ENCODE measurements around the gene CCL17. TPM values are rescaled to one million over a fixed set of nuclear protein-coding genes. Genes with fewer than 3 reads are reported as not detected.

CCL17 gene
- total and polyA plus RNA-seq, 9 of the 15 experiments (the other 6 are each of a cell fraction or from before 2014, with no cell fraction given) = not detected

GRCh38 chr16:57432989-57433388, 28.4 kb downstream of the CCL17 start:
- no peaks in the 10 kb centered on the region for H4K20me1 ChIP-seq (replicated peaks; ENCODE audit: control insufficient read depth, insufficient read depth, low read length)
- POLR2A ChIA-PET = interaction anchor here (0.7 to 2.5 kb wide), 3 partner anchors 9 to 571 kb away, joined by 3 to 8 read pairs (median 8); no protein-coding TSS in a partner anchor
- ATAC-seq (no peak), FAIRE-seq (no peak), DNase-seq (ENCODE audit: extremely low read depth in 1 of 4, low spot score in 3 of 4) (no peak)
- peaks cover 93% of the 10 kb centered on the region for H3K36me3 ChIP-seq (ENCODE audit: control insufficient read depth, insufficient read depth, low read length)
- H3K9me3 ChIP-seq (replicated peaks; ENCODE audit: control insufficient read depth, insufficient read depth, low read depth, low read length) = no peaks in the 10 kb centered on the region
- intact Hi-C loops (cut with micrococcal nuclease) (no loop called here), in situ Hi-C loops (cut with MboI) (no loop called here)
- H3K79me2 ChIP-seq (ENCODE audit: control insufficient read depth, insufficient read depth, low read length) = no peaks in the 10 kb centered on the region
- no peaks in the 10 kb centered on the region for H3K9me1 ChIP-seq (ENCODE audit: control insufficient read depth, insufficient read depth, low read length)
- CTCF ChIA-PET (ENCODE audit: low intra/inter-chr PET ratio) = no interaction called here
- H2AFZ ChIP-seq (ENCODE audit: low read depth, low read length) = no peak overlapping the region
- no peak overlapping the region for H3K4me2 ChIP-seq (ENCODE audit: insufficient read depth, low read length)
- WGBS (ENCODE audit: insufficient coverage, low coverage, missing lambda C conversion rate) = 94% methylated on average over 3 of the region's 3 CpGs
- H3K9ac ChIP-seq (ENCODE audit: insufficient read depth in 1 of 2, low read depth in 2 of 2, low read length in 2 of 2) = no peak overlapping the region
- no peak overlapping the region for H3K27ac ChIP-seq (ENCODE audit: extremely low read depth, low read depth, low read length)
- BruUV-seq (replicated peaks) = no TSS peak
- no peaks in the 10 kb centered on the region for H3K4me1 ChIP-seq (replicated peaks in 1 of 2; ENCODE audit: control insufficient read depth in 2 of 2, insufficient read depth in 2 of 2, low read length in 2 of 2)
- TF ChIP-seq NELFE (IDR thresholded peaks at IDR 0.05; ENCODE audit: insufficient read depth, insufficient read length) = no peak
- no peak for TF ChIP-seq ZNF79 (CRISPR knock-in tag; IDR thresholded peaks at IDR 0.05; ENCODE audit: low read depth)
- no peak for TF ChIP-seq ZBTB11 (CRISPR knock-in tag; IDR thresholded peaks at IDR 0.05)
- TF ChIP-seq NFXL1 (CRISPR knock-in tag; IDR thresholded peaks at IDR 0.05) = no peak
- no peak for TF ChIP-seq MED1 (CRISPR knock-in tag; IDR thresholded peaks at IDR 0.05; ENCODE audit: borderline replicate concordance)
- TF ChIP-seq IRF2 (CRISPR knock-in tag; IDR thresholded peaks at IDR 0.05) = no peak
- no peak for TF ChIP-seq ATF2 (CRISPR knock-in tag; IDR thresholded peaks at IDR 0.05)
- no peak for TF ChIP-seq MITF (IDR thresholded peaks at IDR 0.05)
- TF ChIP-seq SMARCC2 (IDR thresholded peaks at IDR 0.05; ENCODE audit: low read depth) = no peak
- no peaks in the 10 kb centered on the region for H3K27me3 ChIP-seq (ENCODE audit: control insufficient read depth in 2 of 2, insufficient read depth in 2 of 2, low read length in 2 of 2)
- H3K4me3 ChIP-seq = no peak overlapping the region
